CD4-positive, alpha-beta T cell treated with Interleukin-2 at 100 ng/mL for 4 hours (primary cell): ENCODE data around the gene KRT71.

Experiments used
- DNase-seq: peaks from one replicate; pipeline ENCODE4 v3.0.0-alpha.2; 2020; ENCODE audit warnings: low spot score

The KRT71 gene

DNA sequence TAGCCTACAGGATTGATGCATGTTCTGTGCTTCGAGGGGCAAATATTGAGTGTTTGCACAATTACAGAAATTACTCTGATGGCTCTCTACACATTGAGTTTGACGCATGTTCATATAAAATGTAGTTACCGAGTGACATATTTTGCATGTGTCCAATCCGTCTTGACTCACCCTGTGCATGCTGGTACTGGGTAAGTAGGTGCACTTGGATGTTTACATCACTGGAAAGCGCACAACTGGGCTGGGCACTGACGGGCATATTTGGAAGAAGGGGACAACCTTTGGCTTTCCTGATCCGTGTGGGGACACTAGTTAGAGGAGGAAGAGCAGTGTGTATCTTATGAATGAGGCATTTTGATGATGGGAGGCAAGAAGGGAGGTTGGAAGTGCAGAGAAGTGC is 55.0 kb downstream of the KRT71 start:
- DNase-seq, result no peak

DNA sequence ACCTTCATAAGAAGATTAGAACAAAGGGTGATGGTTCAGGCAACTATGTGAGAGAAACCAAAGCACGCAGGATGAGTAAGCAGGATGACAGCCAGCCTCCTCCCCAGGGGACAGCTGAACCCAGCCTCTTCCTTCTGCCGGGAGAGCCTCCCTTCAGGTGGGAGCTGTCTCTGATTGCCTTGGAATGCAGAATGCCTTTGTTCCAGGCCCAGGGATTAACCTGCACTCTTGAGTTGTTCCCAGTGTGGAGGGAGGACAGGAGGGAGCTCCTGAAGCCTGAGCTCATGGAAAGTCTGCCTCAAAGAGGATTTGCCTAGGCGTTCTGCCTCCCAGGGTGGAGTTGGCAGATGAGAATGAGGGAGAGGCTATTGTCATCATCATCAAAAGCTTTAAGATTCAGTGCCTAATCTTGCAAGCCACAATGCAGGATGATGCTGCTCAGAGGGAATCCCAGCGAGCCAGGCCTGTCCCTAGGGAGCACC is 56.3 kb downstream of the KRT71 start:
- DNase-seq, result no peak

DNA sequence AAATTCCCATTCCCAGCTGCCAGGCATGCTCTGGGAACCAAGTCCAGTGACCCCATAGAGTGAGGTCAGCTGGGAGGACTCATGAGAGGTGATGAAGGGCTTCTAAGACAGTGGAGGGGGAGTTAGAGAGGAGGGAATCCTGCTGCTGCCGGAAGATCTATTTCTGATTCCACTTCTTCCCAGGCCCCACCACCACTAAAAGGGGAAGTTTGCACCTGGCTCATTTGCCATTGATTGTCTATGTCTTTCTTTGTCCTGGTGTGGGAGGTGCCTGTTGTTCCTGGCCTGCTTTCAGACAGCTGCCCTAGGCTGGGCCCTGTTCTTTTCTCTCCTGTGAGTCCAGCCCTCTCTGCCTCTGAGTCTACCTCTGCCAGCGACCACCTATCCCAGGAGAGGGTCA is 56.9 kb downstream of the KRT71 start:
- DNase-seq, result no peak

DNA sequence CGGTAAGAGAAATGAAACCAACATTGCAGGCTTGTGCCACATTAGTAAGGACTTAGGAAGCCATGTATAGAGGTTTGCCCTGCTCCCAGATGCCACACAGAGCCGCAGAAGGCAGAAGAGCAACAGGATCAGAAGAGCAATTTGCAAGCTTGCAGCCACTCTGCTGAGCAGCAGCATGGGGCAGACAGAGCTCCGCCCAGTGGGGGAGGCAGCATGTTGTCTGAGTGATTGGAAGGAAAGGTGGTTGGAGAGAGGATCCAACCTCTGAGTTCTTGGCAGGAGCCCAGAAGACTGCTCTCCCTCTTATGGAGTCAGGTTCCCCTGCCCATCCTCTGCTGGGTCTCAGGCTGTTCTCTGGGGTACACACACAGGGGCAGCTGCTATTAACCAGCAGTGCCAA is 57.6 kb downstream of the KRT71 start:
- no peak for DNase-seq

DNA sequence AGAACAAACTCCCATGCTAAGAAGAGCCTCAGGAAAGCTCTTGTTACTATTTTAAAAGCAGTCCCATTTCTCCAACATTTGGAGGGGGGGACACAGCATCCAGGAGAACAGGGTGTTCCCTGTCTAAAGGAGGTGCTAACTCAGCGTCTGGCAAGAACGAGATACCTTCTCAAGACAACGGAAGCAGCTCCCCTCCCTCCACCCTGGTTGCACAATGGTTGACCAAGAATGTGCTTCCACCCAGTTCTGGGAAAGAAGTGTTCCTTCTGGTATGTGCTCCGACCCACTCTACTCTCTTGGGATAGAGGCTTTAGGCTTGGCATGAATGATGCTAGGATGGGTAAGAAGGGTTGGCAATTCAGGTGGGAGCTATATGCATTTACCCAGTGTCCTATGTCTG is 58.4 kb downstream of the KRT71 start:
- DNase-seq, result no peak

DNA sequence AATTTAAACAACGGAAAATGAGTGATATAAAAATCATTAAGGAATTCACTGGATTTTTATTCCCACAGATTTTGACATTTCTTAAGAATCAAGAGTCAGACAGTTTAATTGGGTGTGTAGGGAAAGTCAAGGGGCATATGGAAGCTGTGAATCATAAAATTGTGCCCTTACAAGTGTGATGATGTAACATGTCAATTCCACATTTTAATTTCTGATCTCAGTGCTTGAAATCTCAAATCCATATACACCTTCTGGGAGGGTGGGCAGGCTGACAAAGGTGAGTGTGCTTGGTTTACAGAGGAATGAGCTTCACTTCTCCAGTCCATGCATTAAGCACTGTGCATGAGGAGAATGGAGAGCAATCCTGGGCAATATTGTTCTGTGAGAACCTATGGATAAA is 58.8 kb downstream of the KRT71 start:
- no peak for DNase-seq
